Gastrocnemius medialis (tissue), 4 donors: ENCODE data around the gene PKHD1.

Experiments used
- POLR2A ChIP-seq, 2 donors: fragments of 450-650 bp; IDR thresholded peaks; one replicate each; pipeline ENCODE4 v1.6.1; 2017; ENCODE audit warnings: antibody characterized with exemption in 2 of 2, mild to moderate bottlenecking in 2 of 2, moderate library complexity in 2 of 2
- TF ChIP-seq, protein P1 (sequence below), 5 experiments: fragments of 450-650 bp in 3 of 5; fragments of 200-600 bp in 2 of 5; sonication (generic) in 2 of 5; IDR thresholded peaks in 4 of 5; conservative IDR thresholded peaks in 1 of 5; 1 replicate in 4 of 5; 2 replicates in 1 of 5; pipeline ENCODE4 v1.5.1; 2016 to 2019; ENCODE audit warnings: antibody characterized with exemption in 5 of 5, mild to moderate bottlenecking in 3 of 5, moderate library complexity in 3 of 5

GRCh38 chr6:52019092-52019491 is 68.3 kb downstream of the PKHD1 start:
- TF ChIP-seq, protein P1, sequence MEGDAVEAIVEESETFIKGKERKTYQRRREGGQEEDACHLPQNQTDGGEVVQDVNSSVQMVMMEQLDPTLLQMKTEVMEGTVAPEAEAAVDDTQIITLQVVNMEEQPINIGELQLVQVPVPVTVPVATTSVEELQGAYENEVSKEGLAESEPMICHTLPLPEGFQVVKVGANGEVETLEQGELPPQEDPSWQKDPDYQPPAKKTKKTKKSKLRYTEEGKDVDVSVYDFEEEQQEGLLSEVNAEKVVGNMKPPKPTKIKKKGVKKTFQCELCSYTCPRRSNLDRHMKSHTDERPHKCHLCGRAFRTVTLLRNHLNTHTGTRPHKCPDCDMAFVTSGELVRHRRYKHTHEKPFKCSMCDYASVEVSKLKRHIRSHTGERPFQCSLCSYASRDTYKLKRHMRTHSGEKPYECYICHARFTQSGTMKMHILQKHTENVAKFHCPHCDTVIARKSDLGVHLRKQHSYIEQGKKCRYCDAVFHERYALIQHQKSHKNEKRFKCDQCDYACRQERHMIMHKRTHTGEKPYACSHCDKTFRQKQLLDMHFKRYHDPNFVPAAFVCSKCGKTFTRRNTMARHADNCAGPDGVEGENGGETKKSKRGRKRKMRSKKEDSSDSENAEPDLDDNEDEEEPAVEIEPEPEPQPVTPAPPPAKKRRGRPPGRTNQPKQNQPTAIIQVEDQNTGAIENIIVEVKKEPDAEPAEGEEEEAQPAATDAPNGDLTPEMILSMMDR (IDR thresholded peaks at IDR 0.05 in 4 of 5, conservative IDR thresholded peaks at IDR 0.05 in 1 of 5): no peak
- TF ChIP-seq POLR2A (IDR thresholded peaks at IDR 0.05): no peak
